HepG2 (cell line): Measurements from ENCODE around the gene NOC3L. TPM values are rescaled to one million over a fixed set of nuclear protein-coding genes. Genes with fewer than 3 reads are reported as not detected.

Experiments
- GMEB1 ChIP-seq: sonication (generic); formaldehyde crosslinking; IDR thresholded peaks from 2 replicates; pipeline ENCODE4 v1.5.1; 2020; ENCODE audit warnings: missing genetic modification reagents, mild to moderate bottlenecking, borderline replicate concordance
- SKIL ChIP-seq: sonication (generic); formaldehyde crosslinking; IDR thresholded peaks from 2 replicates; pipeline ENCODE4 v1.8.0; 2022; ENCODE audit warnings: missing genetic modification reagents, mild to moderate bottlenecking, moderate library complexity, borderline replicate concordance
- SMAD1 ChIP-seq: sonication (generic); formaldehyde crosslinking; IDR thresholded peaks from 2 replicates; pipeline ENCODE4 v1.4.0; 2020; ENCODE audit warnings: missing genetic modification reagents, low read depth, mild to moderate bottlenecking, borderline replicate concordance
- SNRNP70 ChIP-seq: fragments of 200-400 bp; formaldehyde crosslinking; IDR thresholded peaks from 2 replicates; pipeline ENCODE4 v1.6.1; 2017; ENCODE audit warnings: mild to moderate bottlenecking, low read depth, low read length, moderate library complexity
- SP4 ChIP-seq: sonication (generic); formaldehyde crosslinking; IDR thresholded peaks from 2 replicates; pipeline ENCODE4 v1.8.1; 2023; ENCODE audit warnings: mild to moderate bottlenecking, missing genetic modification reagents
- TRIM22 ChIP-seq: fragments of 450-650 bp; IDR thresholded peaks from 2 replicates; pipeline ENCODE4 v1.6.1; 2017
- ZBTB38 ChIP-seq: sonication (generic); formaldehyde crosslinking; IDR thresholded peaks from 2 replicates; pipeline ENCODE4 v1.5.1; 2020; ENCODE audit warnings: mild to moderate bottlenecking, missing genetic modification reagents
- ZBTB44 ChIP-seq: sonication (generic); formaldehyde crosslinking; IDR thresholded peaks from 2 replicates; pipeline ENCODE4 v1.4.0; 2020; ENCODE audit warnings: missing genetic modification reagents
- ZNF564 ChIP-seq: sonication (generic); formaldehyde crosslinking; IDR thresholded peaks from 2 replicates; pipeline ENCODE4 v1.8.1; 2023; ENCODE audit warnings: mild to moderate bottlenecking, missing genetic modification reagents
- ZNF703 ChIP-seq: sonication (generic); formaldehyde crosslinking; IDR thresholded peaks from 2 replicates; pipeline ENCODE4 v1.5.1; 2020; ENCODE audit warnings: missing genetic modification reagents, mild to moderate bottlenecking, moderate library complexity, borderline replicate concordance
- ZSCAN30 ChIP-seq: sonication (generic); formaldehyde crosslinking; IDR thresholded peaks from 2 replicates; pipeline ENCODE4 v1.5.0; 2020; ENCODE audit warnings: mild to moderate bottlenecking, missing genetic modification reagents
- polyA plus RNA-seq, 8 experiments: library from polyadenylated mRNA; depleted of rRNA in 3 of 8; stranded (reverse) in 7 of 8; unstranded in 1 of 8; fragments of >200 nt; fragmentation: Illumina TruSeq in 4 of 8; extraction: Trizol in 4 of 8; gene quantifications; 2 replicates each; pipeline versions ENCODE4 v1.2.1 to v1.2.3, GENCODE V29; 2011 to 2016; ENCODE audit warnings: low read depth in 4 of 8, missing spikeins in 1 of 8, mixed read lengths in 1 of 8; ENCODE audit not compliant: insufficient read depth in 1 of 8
- total RNA-seq, 5 experiments: library from RNA; depleted of rRNA; stranded (reverse); fragments of >200 nt; fragmentation: Illumina TruSeq; extraction: Trizol; gene quantifications; 2 replicates each; pipeline ENCODE4 v1.2.3, GENCODE V29; 2016; ENCODE audit warnings: low read depth in 1 of 5
- TF ChIP-seq, protein P1 (sequence below): sonication (generic); formaldehyde crosslinking; IDR thresholded peaks from 2 replicates; pipeline ENCODE4 v1.8.1; 2023; ENCODE audit warnings: mild to moderate bottlenecking, moderate library complexity, missing genetic modification reagents

Gene NOC3L
- total and polyA plus RNA-seq, 2 of the 13 experiments (the other 11 are each of a cell fraction or from before 2014, with no cell fraction given): 7.8 to 36.6 TPM

GRCh38 chr10:94315024-94315451 lies 47.7 kb downstream of the NOC3L start (continued):
- TF ChIP-seq ZSCAN30 (CRISPR knock-in tag): no peak
- TF ChIP-seq, protein P1, sequence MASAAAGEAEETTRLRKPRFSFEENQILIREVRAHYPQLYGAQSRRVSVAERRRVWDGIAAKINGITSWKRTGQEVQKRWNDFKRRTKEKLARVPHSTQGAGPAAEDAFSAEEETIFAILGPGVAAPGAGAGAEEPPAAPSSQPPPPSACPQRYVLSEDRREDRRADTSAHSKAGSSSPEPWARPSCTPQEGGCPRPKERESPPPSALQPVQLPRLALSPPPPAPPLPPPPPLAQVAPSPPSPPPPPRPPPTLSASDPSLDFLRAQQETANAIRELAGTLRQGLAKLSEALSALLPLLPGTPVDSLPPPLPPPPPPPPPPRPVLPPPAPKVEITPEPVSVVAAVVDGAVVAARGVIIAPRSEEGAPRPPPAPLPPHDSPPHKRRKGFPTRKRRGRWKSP (CRISPR knock-in tag): no peak
- no peak for TF ChIP-seq SNRNP70
- TF ChIP-seq SKIL (CRISPR knock-in tag): no peak
- no peak for TF ChIP-seq TRIM22
- no peak for TF ChIP-seq ZNF703
- TF ChIP-seq ZBTB44 (CRISPR knock-in tag): no peak
- 0 out of 2 replicates have a peak, but pooled peaks have one; percentile 24 for TF ChIP-seq ZNF564 (CRISPR knock-in tag)
- no peak for TF ChIP-seq GMEB1
- no peak for TF ChIP-seq SMAD1 (CRISPR knock-in tag)
- no peak for TF ChIP-seq ZBTB38 (CRISPR knock-in tag)
- TF ChIP-seq SP4 (CRISPR knock-in tag): 0 out of 2 replicates have a peak, but pooled peaks have one; percentile 7
